Motor neuron (in vitro differentiated cells): ENCODE results near the gene ZNF778. TPM values are rescaled to one million over a fixed set of nuclear protein-coding genes. Genes with fewer than 3 reads are reported as not detected.
A peak's percentile ranks its signal among the peaks of the same experiment; 100 is the strongest.

Experiments
- ATAC-seq, 8 experiments: fragments of 200-7000 bp; cut with Tn5 transposase; replicated peaks in 6 of 8; 2 replicates each; pipeline ENCODE4 v1.8.0; 2021; ENCODE audit warnings: mild to moderate bottlenecking in 8 of 8, moderate library complexity in 8 of 8
- H3K27ac ChIP-seq, 2 donors: fragments of 250-450 bp; sonication (Bioruptor Pico); 2 replicates each; pipeline ENCODE4 v1.9.0; 2021; ENCODE audit warnings: antibody characterized with exemption in 2 of 2, mild to moderate bottlenecking in 2 of 2, moderate library complexity in 1 of 2
- H3K4me1 ChIP-seq, 2 donors: fragments of 250-450 bp; sonication (Bioruptor Pico); replicated peaks in 1 of 2; 2 replicates each; pipeline ENCODE4 v1.6.1; 2021; ENCODE audit warnings: antibody characterized with exemption in 2 of 2, mild to moderate bottlenecking in 2 of 2, moderate library complexity in 1 of 2
- H3K4me3 ChIP-seq, 5 donors: fragments of 250-450 bp; sonication (Bioruptor Pico); 2 replicates each; pipeline ENCODE4 v1.9.0; 2021; ENCODE audit warnings: antibody characterized with exemption in 5 of 5, mild to moderate bottlenecking in 5 of 5, moderate library complexity in 4 of 5
- WGBS, 10 experiments: fragments of 450-650 bp; shearing (Covaris generic); methylation state at CpG; one replicate each; pipeline ENCODE4 v1.0.0; 2022; 5-methylcytosine and 5-hydroxymethylcytosine counted together
- in situ Hi-C, 9 experiments: fragments of 400-800 bp; cut with MboI; loops; one replicate each; pipeline ENCODE4 v1.15.0; 2021; ENCODE audit warnings: low sequenced_read_pairs in 9 of 9, low pct_unique_long_range_greater_than_20kb in 2 of 9; ENCODE audit not compliant: unreplicated experiment in 9 of 9
- total RNA-seq, 8 experiments: library from RNA; unstranded; fragments of 300-600 nt; gene quantifications; 2 replicates each; pipeline versions ENCODE4 v1.2.3 to v1.2.4, GENCODE V29; 2022

Gene ZNF778
- total RNA-seq, 8 experiments from 2014 or later = 6.8 to 14.7 (median 9.0) TPM

GRCh38 chr16:89274561-89275283 lies 57.2 kb downstream of the ZNF778 start:
- H3K4me3 ChIP-seq = no peak overlapping the region
- 95 to 100% (median 100%) methylated on average over 1 to 3 of the region's 30 CpGs; no CpG with 5 or more reads in 6 of the 10 experiments for WGBS, 10 experiments
- H3K4me1 ChIP-seq = no peaks in the 10 kb centered on the region
- in situ Hi-C loops = no loop called here
- H3K27ac ChIP-seq = no peak overlapping the region
- ATAC-seq = no peak

GRCh38 chr16:89275284-89275584 lies 57.7 kb downstream of the ZNF778 start:
- in situ Hi-C loops = no loop called here
- Histone ChIP-seq H3K27ac (no peak overlapping the region), H3K4me1 (no peaks in the 10 kb centered on the region), H3K4me3 (no peak overlapping the region)
- ATAC-seq = no peak
- 100% methylated on average over 2 of the region's 11 CpGs; no CpG with 5 or more reads in 9 of the 10 experiments for WGBS, 10 experiments

GRCh38 chr16:89275837-89276720 lies 58.6 kb downstream of the ZNF778 start:
- Histone ChIP-seq H3K4me1 (no peaks in the 10 kb centered on the region), H3K4me3 (no peak overlapping the region), H3K27ac (no peak overlapping the region)
- in situ Hi-C loops = no loop called here
- WGBS, 10 experiments = 93 to 97% (median 94%) methylated on average over 3 to 9 of the region's 39 CpGs; no CpG with 5 or more reads in 6 of the 10 experiments
- ATAC-seq = peak in 2 of 8 experiments; percentile 2 to 11

- no peaks in the 10 kb centered on the region for H3K4me1 ChIP-seq
- no peak for ATAC-seq
- 91 to 93% methylated on average over 3 to 4 of the region's 9 CpGs; no CpG with 5 or more reads in 8 of the 10 experiments for WGBS, 10 experiments
- H3K4me3 ChIP-seq = no peak overlapping the region
- H3K27ac ChIP-seq = no peak overlapping the region
- in situ Hi-C loops = no loop called here
These were observed 59.5 kb downstream of the ZNF778 start for GRCh38 chr16:89277049-89277448.

GRCh38 chr16:89277641-89278341 lies 60.3 kb downstream of the ZNF778 start:
- in situ Hi-C loops = no loop called here
- Histone ChIP-seq H3K4me1 (no peaks in the 10 kb centered on the region), H3K27ac (no peak overlapping the region), H3K4me3 (no peak overlapping the region)
- WGBS, 10 experiments = 85 to 100% (median 91%) methylated on average over 3 to 5 of the region's 33 CpGs; no CpG with 5 or more reads in 6 of the 10 experiments
- no peak for ATAC-seq

- Histone ChIP-seq H3K4me1 (no peaks in the 10 kb centered on the region), H3K4me3 (no peak overlapping the region), H3K27ac (no peak overlapping the region)
- peak in 1 of 8 experiments; percentile 4 for ATAC-seq
- WGBS, 10 experiments = 91% methylated on average over 6 of the region's 36 CpGs; no CpG with 5 or more reads in 9 of the 10 experiments
- in situ Hi-C loops = no loop called here
These were observed 61.1 kb downstream of the ZNF778 start for GRCh38 chr16:89278441-89279240.

- peak in 4 of 8 experiments; percentile 8 to 18 (median 8) for ATAC-seq
- H3K4me3 ChIP-seq = no peak overlapping the region
- no peaks in the 10 kb centered on the region for H3K4me1 ChIP-seq
- no peak overlapping the region for H3K27ac ChIP-seq
- in situ Hi-C loops = no loop called here
- 80 to 100% (median 93%) methylated on average over 1 to 5 of the region's 65 CpGs; no CpG with 5 or more reads in 7 of the 10 experiments for WGBS, 10 experiments
These were observed 62.4 kb downstream of the ZNF778 start for GRCh38 chr16:89279666-89280481.

- in situ Hi-C loops = no loop called here
- WGBS, 10 experiments = 90 to 100% (median 93%) methylated on average over 2 to 11 of the region's 44 CpGs; no CpG with 5 or more reads in 4 of the 10 experiments
These were observed 63.2 kb downstream of the ZNF778 start for GRCh38 chr16:89280546-89281188.

GRCh38 chr16:89281189-89281577 lies 63.7 kb downstream of the ZNF778 start:
- no peak overlapping the region for H3K27ac ChIP-seq
- in situ Hi-C loops = no loop called here
- no peak for ATAC-seq
- H3K4me3 ChIP-seq = no peak overlapping the region
- no peaks in the 10 kb centered on the region for H3K4me1 ChIP-seq
- WGBS, 10 experiments = 95 to 100% (median 100%) methylated on average over 1 to 11 of the region's 28 CpGs; no CpG with 5 or more reads in 4 of the 10 experiments

More at GRCh38 chr16:89280546-89281188, 63.2 kb downstream of the ZNF778 start:
- no peak overlapping the region for H3K27ac ChIP-seq
- H3K4me3 ChIP-seq = no peak overlapping the region
- peak in 1 of 8 experiments; percentile 6 for ATAC-seq
- H3K4me1 ChIP-seq = no peaks in the 10 kb centered on the region

GRCh38 chr16:89281829-89282228 lies 64.3 kb downstream of the ZNF778 start:
- ATAC-seq = no peak
- Histone ChIP-seq H3K27ac (no peak overlapping the region), H3K4me3 (no peak overlapping the region), H3K4me1 (no peaks in the 10 kb centered on the region)
- 90 to 100% (median 98%) methylated on average over 4 to 14 of the region's 20 CpGs; no CpG with 5 or more reads in 1 of the 10 experiments for WGBS, 10 experiments
- in situ Hi-C loops = no loop called here

- Histone ChIP-seq H3K4me1 (no peaks in the 10 kb centered on the region), H3K27ac (no peak overlapping the region), H3K4me3 (no peak overlapping the region)
- 89 to 98% (median 94%) methylated on average over 5 to 18 of the region's 18 CpGs for WGBS, 10 experiments
- in situ Hi-C loops = no loop called here
- ATAC-seq = no peak
These were observed 65.0 kb downstream of the ZNF778 start for GRCh38 chr16:89282523-89282922.
